Measurements from ENCODE around the gene DYNLT1. TPM values are rescaled to one million over a fixed set of nuclear protein-coding genes. Genes with fewer than 3 reads are reported as not detected.
A peak's percentile ranks its signal among the peaks of the same experiment; 100 is the strongest.

The DYNLT1 gene
- total RNA-seq, 1 experiment from 2014 or later, result 96.6 TPM

- Mint-ChIP-seq H3K9me3 (ENCODE audit: unreplicated experiment) (no peaks in the 10 kb centered on the region), H3K27me3 (ENCODE audit: insufficient read depth, unreplicated experiment) (no peaks in the 10 kb centered on the region), H3K27ac (ENCODE audit: unreplicated experiment) (peak overlapping the region; percentile 3), H3K4me3 (ENCODE audit: unreplicated experiment) (no peak overlapping the region), H3K4me1 (ENCODE audit: low read depth, unreplicated experiment) (peaks cover 11% of the 10 kb centered on the region), H3K36me3 (ENCODE audit: insufficient read depth, unreplicated experiment) (no peaks in the 10 kb centered on the region)
- TF ChIP-seq CTCF (IDR thresholded peaks at IDR 0.05; ENCODE audit: insufficient read depth in 1 of 2, low read depth in 1 of 2, low read length in 1 of 2, severe bottlenecking in 1 of 2, unreplicated experiment in 1 of 2), result no peak
- Histone ChIP-seq H3K27me3 (replicated peaks; ENCODE audit: control insufficient read depth, insufficient read depth, low read length) (no peaks in the 10 kb centered on the region), H3K4me1 (no peaks in the 10 kb centered on the region), H3K4me3 (ENCODE audit: low read depth, low read length) (no peak overlapping the region), H3K9me3 (no peaks in the 10 kb centered on the region), H3K36me3 (ENCODE audit: control insufficient read depth, insufficient read depth, low read length) (no peaks in the 10 kb centered on the region)
- no TSS peak for BruUV-seq (replicated peaks)
- intact Hi-C loops (cut with micrococcal nuclease; ENCODE audit: unreplicated experiment), result no loop called here
- no peak for DNase-seq
- ChIA-PET CTCF (no interaction called here), POLR2A (no interaction called here)
Measured at GRCh38 chr6:158686791-158687381, 42.3 kb upstream of the DYNLT1 start.

- no peak overlapping the region for H3K4me3 ChIP-seq (ENCODE audit: low read depth, low read length)
- no peaks in the 10 kb centered on the region for H3K27me3 ChIP-seq (replicated peaks; ENCODE audit: control insufficient read depth, insufficient read depth, low read length)
- H3K4me1 Mint-ChIP-seq (ENCODE audit: low read depth, unreplicated experiment), result peaks cover 11% of the 10 kb centered on the region
- H3K9me3 ChIP-seq, result no peaks in the 10 kb centered on the region
- H3K27ac Mint-ChIP-seq (ENCODE audit: unreplicated experiment), result peak overlapping the region; percentile 3
- no peak for TF ChIP-seq CTCF (IDR thresholded peaks at IDR 0.05; ENCODE audit: insufficient read depth in 1 of 2, low read depth in 1 of 2, low read length in 1 of 2, severe bottlenecking in 1 of 2, unreplicated experiment in 1 of 2)
- ChIA-PET CTCF (no interaction called here), POLR2A (no interaction called here)
- no peaks in the 10 kb centered on the region for H3K36me3 ChIP-seq (ENCODE audit: control insufficient read depth, insufficient read depth, low read length)
- intact Hi-C loops (cut with micrococcal nuclease; ENCODE audit: unreplicated experiment), result no loop called here
- no peaks in the 10 kb centered on the region for H3K27me3 Mint-ChIP-seq (ENCODE audit: insufficient read depth, unreplicated experiment)
- H3K36me3 Mint-ChIP-seq (ENCODE audit: insufficient read depth, unreplicated experiment), result no peaks in the 10 kb centered on the region
- no peaks in the 10 kb centered on the region for H3K9me3 Mint-ChIP-seq (ENCODE audit: unreplicated experiment)
- DNase-seq, result no peak
- no TSS peak for BruUV-seq (replicated peaks)
- H3K4me3 Mint-ChIP-seq (ENCODE audit: unreplicated experiment), result no peak overlapping the region
- no peaks in the 10 kb centered on the region for H3K4me1 ChIP-seq
Measured at GRCh38 chr6:158686311-158686710, 41.8 kb upstream of the DYNLT1 start.

- CTCF ChIA-PET, result no interaction called here
- no TSS peak for BruUV-seq (replicated peaks)
Measured at GRCh38 chr6:158684745-158685324, 40.3 kb upstream of the DYNLT1 start.

More at GRCh38 chr6:158684745-158685324, 40.3 kb upstream of the DYNLT1 start:
- TF ChIP-seq CTCF (IDR thresholded peaks at IDR 0.05; ENCODE audit: insufficient read depth in 1 of 2, low read depth in 1 of 2, low read length in 1 of 2, severe bottlenecking in 1 of 2, unreplicated experiment in 1 of 2), result no peak
- no peak overlapping the region for H3K4me3 Mint-ChIP-seq (ENCODE audit: unreplicated experiment)
- H3K27ac Mint-ChIP-seq (ENCODE audit: unreplicated experiment), result no peak overlapping the region
- H3K36me3 Mint-ChIP-seq (ENCODE audit: insufficient read depth, unreplicated experiment), result no peaks in the 10 kb centered on the region
- H3K27me3 ChIP-seq (replicated peaks; ENCODE audit: control insufficient read depth, insufficient read depth, low read length), result no peaks in the 10 kb centered on the region
- H3K9me3 ChIP-seq, result no peaks in the 10 kb centered on the region
- peaks cover 11% of the 10 kb centered on the region for H3K4me1 Mint-ChIP-seq (ENCODE audit: low read depth, unreplicated experiment)
- POLR2A ChIA-PET, result no interaction called here
- H3K4me3 ChIP-seq (ENCODE audit: low read depth, low read length), result no peak overlapping the region
- intact Hi-C loops (cut with micrococcal nuclease; ENCODE audit: unreplicated experiment), result no loop called here
- no peaks in the 10 kb centered on the region for H3K4me1 ChIP-seq
- no peaks in the 10 kb centered on the region for H3K9me3 Mint-ChIP-seq (ENCODE audit: unreplicated experiment)
- H3K27me3 Mint-ChIP-seq (ENCODE audit: insufficient read depth, unreplicated experiment), result no peaks in the 10 kb centered on the region
- no peaks in the 10 kb centered on the region for H3K36me3 ChIP-seq (ENCODE audit: control insufficient read depth, insufficient read depth, low read length)
- no peak for DNase-seq
